ENCODE results near the gene DPP6. TPM values are rescaled to one million over a fixed set of nuclear protein-coding genes. Genes with fewer than 3 reads are reported as not detected.

DPP6 gene
- total and polyA plus RNA-seq, 9 donors: 3.3 to 11.5 (median 4.7) TPM

GRCh38 chr7:154324196-154324595, 272.0 kb downstream of the DPP6 start:
- no peak overlapping the region for H3K27ac ChIP-seq (ENCODE audit: low read length)
- H3K9me3 ChIP-seq (replicated peaks; ENCODE audit: control insufficient read depth, low read depth, low read length): no peaks in the 10 kb centered on the region
- no peaks in the 10 kb centered on the region for H3K36me3 ChIP-seq (ENCODE audit: control insufficient read depth, insufficient read depth, low read length)
- no peak for DNase-seq
- WGBS (ENCODE audit: insufficient coverage): 91% methylated on average over 6 of the region's 9 CpGs
- no peaks in the 10 kb centered on the region for H3K4me1 ChIP-seq (ENCODE audit: control insufficient read depth, insufficient read depth, low read length)
- no peaks in the 10 kb centered on the region for H3K27me3 ChIP-seq (ENCODE audit: control insufficient read depth, insufficient read depth, low read length)
- H3K4me3 ChIP-seq (ENCODE audit: low read length): no peak overlapping the region

GRCh38 chr7:154326421-154326820, 274.2 kb downstream of the DPP6 start:
- H3K9me3 ChIP-seq (replicated peaks; ENCODE audit: control insufficient read depth, low read depth, low read length): no peaks in the 10 kb centered on the region
- no peak for DNase-seq
- WGBS (ENCODE audit: insufficient coverage): 80% methylated on average over 1 of the region's 3 CpGs

GRCh38 chr7:154330318-154330717, 278.1 kb downstream of the DPP6 start:
- Histone ChIP-seq H3K4me3 (ENCODE audit: low read length) (no peak overlapping the region), H3K9me3 (replicated peaks; ENCODE audit: control insufficient read depth, low read depth, low read length) (no peaks in the 10 kb centered on the region), H3K27me3 (ENCODE audit: control insufficient read depth, insufficient read depth, low read length) (no peaks in the 10 kb centered on the region), H3K36me3 (ENCODE audit: control insufficient read depth, insufficient read depth, low read length) (no peaks in the 10 kb centered on the region), H3K4me1 (ENCODE audit: control insufficient read depth, insufficient read depth, low read length) (no peaks in the 10 kb centered on the region), H3K27ac (ENCODE audit: low read length) (no peak overlapping the region)
- WGBS (ENCODE audit: insufficient coverage): 57% methylated on average over 9 of the region's 12 CpGs
- DNase-seq: no peak

More at GRCh38 chr7:154326421-154326820, 274.2 kb downstream of the DPP6 start:
- no peaks in the 10 kb centered on the region for H3K27me3 ChIP-seq (ENCODE audit: control insufficient read depth, insufficient read depth, low read length)
- no peaks in the 10 kb centered on the region for H3K36me3 ChIP-seq (ENCODE audit: control insufficient read depth, insufficient read depth, low read length)
- no peaks in the 10 kb centered on the region for H3K4me1 ChIP-seq (ENCODE audit: control insufficient read depth, insufficient read depth, low read length)
- H3K4me3 ChIP-seq (ENCODE audit: low read length): no peak overlapping the region
- no peak overlapping the region for H3K27ac ChIP-seq (ENCODE audit: low read length)

- Histone ChIP-seq H3K4me1 (ENCODE audit: control insufficient read depth, insufficient read depth, low read length) (no peaks in the 10 kb centered on the region), H3K27me3 (ENCODE audit: control insufficient read depth, insufficient read depth, low read length) (no peaks in the 10 kb centered on the region), H3K4me3 (ENCODE audit: low read length) (no peak overlapping the region), H3K36me3 (ENCODE audit: control insufficient read depth, insufficient read depth, low read length) (no peaks in the 10 kb centered on the region), H3K27ac (ENCODE audit: low read length) (no peak overlapping the region), H3K9me3 (replicated peaks; ENCODE audit: control insufficient read depth, low read depth, low read length) (no peaks in the 10 kb centered on the region)
- DNase-seq: no peak
- WGBS (ENCODE audit: insufficient coverage): 78% methylated on average over 9 of the region's 15 CpGs
These were observed 280.8 kb downstream of the DPP6 start for GRCh38 chr7:154332811-154333580.

GRCh38 chr7:154336295-154336694, 284.1 kb downstream of the DPP6 start:
- no peaks in the 10 kb centered on the region for H3K4me1 ChIP-seq (ENCODE audit: control insufficient read depth, insufficient read depth, low read length)
- 90% methylated on average over 12 of the region's 12 CpGs for WGBS (ENCODE audit: insufficient coverage)
- no peak overlapping the region for H3K4me3 ChIP-seq (ENCODE audit: low read length)
- no peaks in the 10 kb centered on the region for H3K9me3 ChIP-seq (replicated peaks; ENCODE audit: control insufficient read depth, low read depth, low read length)
- no peak overlapping the region for H3K27ac ChIP-seq (ENCODE audit: low read length)
- no peak for DNase-seq
- no peaks in the 10 kb centered on the region for H3K27me3 ChIP-seq (ENCODE audit: control insufficient read depth, insufficient read depth, low read length)
- no peaks in the 10 kb centered on the region for H3K36me3 ChIP-seq (ENCODE audit: control insufficient read depth, insufficient read depth, low read length)

GRCh38 chr7:154338701-154339506, 286.7 kb downstream of the DPP6 start:
- H3K4me1 ChIP-seq (ENCODE audit: control insufficient read depth, insufficient read depth, low read length): no peaks in the 10 kb centered on the region
- H3K4me3 ChIP-seq (ENCODE audit: low read length): no peak overlapping the region
- WGBS (ENCODE audit: insufficient coverage): 66% methylated on average over 20 of the region's 23 CpGs
- no peak for DNase-seq
- H3K36me3 ChIP-seq (ENCODE audit: control insufficient read depth, insufficient read depth, low read length): no peaks in the 10 kb centered on the region
- no peaks in the 10 kb centered on the region for H3K27me3 ChIP-seq (ENCODE audit: control insufficient read depth, insufficient read depth, low read length)
- H3K9me3 ChIP-seq (replicated peaks; ENCODE audit: control insufficient read depth, low read depth, low read length): no peaks in the 10 kb centered on the region
- no peak overlapping the region for H3K27ac ChIP-seq (ENCODE audit: low read length)

GRCh38 chr7:154342971-154343633, 290.9 kb downstream of the DPP6 start:
- H3K27me3 ChIP-seq (ENCODE audit: control insufficient read depth, insufficient read depth, low read length): no peaks in the 10 kb centered on the region
- no peaks in the 10 kb centered on the region for H3K4me1 ChIP-seq (ENCODE audit: control insufficient read depth, insufficient read depth, low read length)
- no peak overlapping the region for H3K27ac ChIP-seq (ENCODE audit: low read length)
- H3K4me3 ChIP-seq (ENCODE audit: low read length): no peak overlapping the region
- WGBS (ENCODE audit: insufficient coverage): 77% methylated on average over 10 of the region's 14 CpGs
- H3K36me3 ChIP-seq (ENCODE audit: control insufficient read depth, insufficient read depth, low read length): no peaks in the 10 kb centered on the region
- no peak for DNase-seq
- H3K9me3 ChIP-seq (replicated peaks; ENCODE audit: control insufficient read depth, low read depth, low read length): no peaks in the 10 kb centered on the region

- H3K4me3 ChIP-seq (ENCODE audit: low read length): no peak overlapping the region
- H3K27ac ChIP-seq (ENCODE audit: low read length): no peak overlapping the region
- WGBS (ENCODE audit: insufficient coverage): 82% methylated on average over 5 of the region's 14 CpGs
- no peak for DNase-seq
- H3K4me1 ChIP-seq (ENCODE audit: control insufficient read depth, insufficient read depth, low read length): no peaks in the 10 kb centered on the region
- no peaks in the 10 kb centered on the region for H3K36me3 ChIP-seq (ENCODE audit: control insufficient read depth, insufficient read depth, low read length)
- no peaks in the 10 kb centered on the region for H3K27me3 ChIP-seq (ENCODE audit: control insufficient read depth, insufficient read depth, low read length)
- H3K9me3 ChIP-seq (replicated peaks; ENCODE audit: control insufficient read depth, low read depth, low read length): no peaks in the 10 kb centered on the region
These were observed 291.7 kb downstream of the DPP6 start for GRCh38 chr7:154343778-154344412.

- no peak for DNase-seq
- WGBS (ENCODE audit: insufficient coverage): no CpG with 5 or more reads among the region's 5 CpGs
- no peaks in the 10 kb centered on the region for H3K27me3 ChIP-seq (ENCODE audit: control insufficient read depth, insufficient read depth, low read length)
- no peak overlapping the region for H3K27ac ChIP-seq (ENCODE audit: low read length)
- H3K9me3 ChIP-seq (replicated peaks; ENCODE audit: control insufficient read depth, low read depth, low read length): no peaks in the 10 kb centered on the region
- H3K4me1 ChIP-seq (ENCODE audit: control insufficient read depth, insufficient read depth, low read length): peaks cover 2% of the 10 kb centered on the region
- no peak overlapping the region for H3K4me3 ChIP-seq (ENCODE audit: low read length)
- no peaks in the 10 kb centered on the region for H3K36me3 ChIP-seq (ENCODE audit: control insufficient read depth, insufficient read depth, low read length)
These were observed 292.9 kb downstream of the DPP6 start for GRCh38 chr7:154345093-154345492.
